HepG2 (cell line): ENCODE measurements around the gene OTOGL.

Experiments used
- CHD2 ChIP-seq: IDR thresholded peaks from 2 replicates; pipeline ENCODE4 v1.6.1; 2011; ENCODE audit warnings: low read depth, low read length, improper control_type of control experiment
- MAFF ChIP-seq: IDR thresholded peaks from 2 replicates; pipeline ENCODE4 v1.6.1; 2011; ENCODE audit warnings: low read depth, low read length, improper control_type of control experiment
- ZBTB49 ChIP-seq: sonication (generic); formaldehyde crosslinking; IDR thresholded peaks from 2 replicates; pipeline ENCODE4 v1.4.0; 2020; ENCODE audit warnings: missing genetic modification reagents, borderline replicate concordance
- ZNF234 ChIP-seq: sonication (generic); formaldehyde crosslinking; conservative IDR thresholded peaks from 2 replicates; pipeline ENCODE4 v1.5.1; 2020; ENCODE audit warnings: mild to moderate bottlenecking, missing genetic modification reagents
- ZNF274 ChIP-seq: sonication (generic); formaldehyde crosslinking; IDR thresholded peaks from 2 replicates; pipeline ENCODE4 v1.5.1; 2020; ENCODE audit warnings: mild to moderate bottlenecking, missing genetic modification reagents
- ZNF737 ChIP-seq: sonication (generic); formaldehyde crosslinking; IDR thresholded peaks from 2 replicates; pipeline ENCODE4 v1.5.0; 2020; ENCODE audit warnings: missing genetic modification reagents, mild to moderate bottlenecking, borderline replicate concordance

DNA sequence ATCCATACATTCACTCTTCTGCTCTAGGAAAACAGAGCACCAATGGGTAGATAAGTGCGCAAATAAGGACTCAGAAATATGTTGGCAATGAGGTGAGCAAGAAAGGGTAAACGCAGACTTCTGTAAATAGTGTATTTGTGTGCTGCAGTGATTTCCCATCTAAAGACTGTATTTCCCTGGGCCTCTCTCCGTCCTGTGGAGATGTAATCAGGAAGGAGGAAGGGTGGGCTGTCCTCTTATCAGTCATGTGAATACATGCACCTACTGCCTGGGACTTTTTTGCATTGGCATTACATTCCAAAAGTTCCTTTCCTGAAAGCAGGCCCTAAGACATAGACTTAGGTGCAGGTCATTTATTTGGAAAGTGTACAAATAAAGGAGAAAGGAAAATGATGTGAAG lies 114.5 kb downstream of the OTOGL start:
- no peak for TF ChIP-seq MAFF
- TF ChIP-seq ZNF274 (CRISPR knock-in tag), result no peak
- no peak for TF ChIP-seq ZNF234 (CRISPR knock-in tag)
- no peak for TF ChIP-seq ZNF737 (CRISPR knock-in tag)
- TF ChIP-seq CHD2, result no peak
- no peak for TF ChIP-seq ZBTB49 (CRISPR knock-in tag)
